Mesodermal cell (in vitro differentiated cells): Measurements from ENCODE around the gene OGFOD3.

Experiments used
- H3K27ac ChIP-seq: 2 replicates; pipeline ENCODE4 v1.7.0; 2013; ENCODE audit warnings: mild to moderate bottlenecking, low read depth, low read length, moderate library complexity; ENCODE audit not compliant: severe bottlenecking
- H3K36me3 ChIP-seq: 2 replicates; pipeline ENCODE4 v1.7.1; 2013; ENCODE audit warnings: mild to moderate bottlenecking, low read length, moderate library complexity; ENCODE audit not compliant: control insufficient read depth, insufficient read depth
- H3K4me1 ChIP-seq: one replicate; pipeline ENCODE4 v1.7.1; 2013; ENCODE audit warnings: mild to moderate bottlenecking, low read length; ENCODE audit not compliant: insufficient read depth, control insufficient read depth, poor library complexity, severe bottlenecking
- H3K4me3 ChIP-seq: 2 replicates; pipeline ENCODE4 v1.7.0; 2013; ENCODE audit warnings: low read length, control low read depth, mild to moderate bottlenecking; ENCODE audit not compliant: insufficient read depth, poor library complexity, severe bottlenecking; ENCODE audit errors: extremely low read depth
- H3K9me3 ChIP-seq: 2 replicates; pipeline ENCODE4 v1.7.1; 2013; ENCODE audit warnings: mild to moderate bottlenecking, low read length, moderate library complexity; ENCODE audit not compliant: control insufficient read depth
- WGBS, 2 experiments: methylation state at CpG; one replicate each; pipeline ENCODE4 v1.1.5; 2013; ENCODE audit warnings: missing lambda C conversion rate in 2 of 2; ENCODE audit not compliant: insufficient coverage in 2 of 2; 5-methylcytosine and 5-hydroxymethylcytosine counted together

The OGFOD3 gene

DNA sequence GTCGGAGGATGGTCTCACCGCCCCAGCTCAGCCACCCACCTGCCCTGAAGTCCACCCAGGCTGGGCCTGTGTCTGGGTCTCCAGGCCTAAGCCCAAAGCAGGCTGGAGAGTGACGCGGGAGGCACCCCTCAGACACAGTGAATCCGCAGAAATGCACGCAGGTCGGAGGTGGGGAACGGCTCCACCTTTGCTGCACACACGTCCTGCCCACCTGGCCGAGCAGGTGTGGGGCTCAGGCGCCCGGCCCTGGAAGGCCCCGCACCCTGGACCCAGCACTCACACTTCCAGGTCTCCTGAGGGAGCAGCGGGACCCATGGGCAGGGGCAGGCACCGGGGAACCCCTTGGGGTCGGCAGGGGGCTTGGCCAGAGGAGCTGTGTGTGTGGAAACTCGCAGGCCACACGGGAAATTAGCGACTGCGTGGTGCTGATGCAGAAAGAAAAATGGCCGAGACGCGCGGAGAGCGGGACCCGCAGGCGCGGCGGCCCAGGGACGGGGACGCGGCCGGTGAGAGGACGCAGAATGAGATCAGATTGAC lies 21.5 kb upstream of the OGFOD3 start:
- no peak overlapping the region for H3K27ac ChIP-seq
- no peaks in the 10 kb centered on the region for H3K4me1 ChIP-seq
- H3K9me3 ChIP-seq, result no peaks in the 10 kb centered on the region
- H3K4me3 ChIP-seq, result no peak overlapping the region
- WGBS, 2 experiments, result 95 to 96% methylated on average over 31 to 33 of the region's 34 CpGs
- peaks cover 19% of the 10 kb centered on the region for H3K36me3 ChIP-seq

DNA sequence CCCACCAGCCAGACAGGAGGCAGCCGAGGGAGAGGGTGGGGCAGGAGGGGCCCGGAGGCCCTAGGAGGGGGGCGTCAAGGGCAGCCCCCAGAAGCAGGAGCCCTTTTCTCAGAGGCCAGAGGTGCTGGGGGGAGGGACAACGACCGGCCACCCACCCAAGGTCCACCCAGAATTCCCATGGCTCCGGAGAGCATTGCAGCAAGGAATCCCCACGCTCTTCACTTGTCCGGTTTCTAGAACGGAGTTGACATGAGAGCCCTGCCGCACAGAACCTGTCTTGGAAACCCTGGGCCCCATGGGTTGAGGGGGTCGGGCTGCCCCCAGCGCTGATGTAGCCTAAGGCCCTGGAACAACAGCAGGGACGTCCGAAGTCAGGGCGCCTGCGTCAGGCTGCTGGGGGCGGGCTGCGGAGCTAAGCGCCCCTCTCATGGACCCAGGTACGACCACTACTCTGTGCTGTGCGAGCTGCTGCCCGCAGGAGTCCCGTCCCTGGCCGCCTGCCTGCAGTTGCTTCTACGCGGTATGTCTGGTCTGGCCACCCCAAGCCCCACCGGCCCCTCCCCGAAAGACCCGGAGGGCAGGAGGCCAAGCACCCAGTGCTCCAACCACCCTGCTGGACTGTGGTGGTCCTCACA lies 20.9 kb upstream of the OGFOD3 start:
- H3K4me3 ChIP-seq, result no peak overlapping the region
- 95 to 96% methylated on average over 24 to 25 of the region's 29 CpGs for WGBS, 2 experiments
- no peaks in the 10 kb centered on the region for H3K9me3 ChIP-seq
- no peak overlapping the region for H3K27ac ChIP-seq
- peaks cover 13% of the 10 kb centered on the region for H3K36me3 ChIP-seq
- H3K4me1 ChIP-seq, result no peaks in the 10 kb centered on the region

GRCh38 chr17:82438401-82439193 lies 20.2 kb upstream of the OGFOD3 start:
- no peak overlapping the region for H3K27ac ChIP-seq
- no peaks in the 10 kb centered on the region for H3K9me3 ChIP-seq
- no peaks in the 10 kb centered on the region for H3K4me1 ChIP-seq
- H3K36me3 ChIP-seq, result peaks cover 10% of the 10 kb centered on the region
- H3K4me3 ChIP-seq, result no peak overlapping the region
- WGBS, 2 experiments, result 89 to 94% methylated on average over 23 to 25 of the region's 26 CpGs

GRCh38 chr17:82437325-82437668 lies 18.9 kb upstream of the OGFOD3 start:
- Histone ChIP-seq H3K27ac (no peak overlapping the region), H3K9me3 (no peaks in the 10 kb centered on the region), H3K36me3 (peaks cover 3% of the 10 kb centered on the region), H3K4me3 (no peak overlapping the region), H3K4me1 (no peaks in the 10 kb centered on the region)
- 92 to 93% methylated on average over 18 of the region's 18 CpGs for WGBS, 2 experiments

DNA sequence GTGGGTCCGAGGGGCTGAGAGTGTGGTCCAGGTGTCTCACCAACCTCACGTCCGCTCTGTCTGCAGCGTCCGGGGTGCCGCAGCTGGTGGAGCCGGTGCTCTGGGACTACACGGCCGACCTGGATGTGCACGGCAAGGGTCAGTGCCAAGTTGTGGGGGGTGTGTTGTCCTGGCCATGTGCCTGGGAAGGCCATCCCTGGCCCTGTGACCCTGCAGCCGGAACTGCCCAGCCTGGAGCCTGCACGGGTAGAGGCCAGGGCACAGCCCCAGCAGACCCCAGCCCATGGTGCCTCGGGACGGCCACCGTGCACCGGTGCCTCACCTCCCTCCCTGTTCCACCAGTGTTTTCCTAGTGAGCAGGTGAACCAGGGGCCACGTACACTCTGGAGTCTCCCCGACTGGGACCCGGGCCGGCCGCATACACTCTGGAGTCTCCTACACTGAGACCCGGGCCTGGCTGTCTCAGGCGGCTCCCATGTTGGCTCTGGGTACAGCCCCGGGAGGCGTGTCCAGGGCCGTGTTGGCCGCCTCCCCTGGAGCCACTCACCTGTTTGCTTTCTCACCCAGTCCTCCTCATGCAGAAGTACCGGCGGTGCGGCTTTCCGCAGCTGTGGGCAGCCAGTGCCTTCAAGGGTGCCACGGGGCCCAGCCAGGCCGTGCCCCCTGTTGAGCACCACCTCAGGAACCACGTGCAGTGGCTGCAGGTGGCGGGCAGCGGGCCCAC lies 18.4 kb upstream of the OGFOD3 start:
- H3K4me1 ChIP-seq, result no peaks in the 10 kb centered on the region
- H3K36me3 ChIP-seq, result peaks cover 3% of the 10 kb centered on the region
- 94% methylated on average over 22 to 36 of the region's 36 CpGs for WGBS, 2 experiments
- H3K9me3 ChIP-seq, result no peaks in the 10 kb centered on the region
- no peak overlapping the region for H3K27ac ChIP-seq
- H3K4me3 ChIP-seq, result no peak overlapping the region

DNA sequence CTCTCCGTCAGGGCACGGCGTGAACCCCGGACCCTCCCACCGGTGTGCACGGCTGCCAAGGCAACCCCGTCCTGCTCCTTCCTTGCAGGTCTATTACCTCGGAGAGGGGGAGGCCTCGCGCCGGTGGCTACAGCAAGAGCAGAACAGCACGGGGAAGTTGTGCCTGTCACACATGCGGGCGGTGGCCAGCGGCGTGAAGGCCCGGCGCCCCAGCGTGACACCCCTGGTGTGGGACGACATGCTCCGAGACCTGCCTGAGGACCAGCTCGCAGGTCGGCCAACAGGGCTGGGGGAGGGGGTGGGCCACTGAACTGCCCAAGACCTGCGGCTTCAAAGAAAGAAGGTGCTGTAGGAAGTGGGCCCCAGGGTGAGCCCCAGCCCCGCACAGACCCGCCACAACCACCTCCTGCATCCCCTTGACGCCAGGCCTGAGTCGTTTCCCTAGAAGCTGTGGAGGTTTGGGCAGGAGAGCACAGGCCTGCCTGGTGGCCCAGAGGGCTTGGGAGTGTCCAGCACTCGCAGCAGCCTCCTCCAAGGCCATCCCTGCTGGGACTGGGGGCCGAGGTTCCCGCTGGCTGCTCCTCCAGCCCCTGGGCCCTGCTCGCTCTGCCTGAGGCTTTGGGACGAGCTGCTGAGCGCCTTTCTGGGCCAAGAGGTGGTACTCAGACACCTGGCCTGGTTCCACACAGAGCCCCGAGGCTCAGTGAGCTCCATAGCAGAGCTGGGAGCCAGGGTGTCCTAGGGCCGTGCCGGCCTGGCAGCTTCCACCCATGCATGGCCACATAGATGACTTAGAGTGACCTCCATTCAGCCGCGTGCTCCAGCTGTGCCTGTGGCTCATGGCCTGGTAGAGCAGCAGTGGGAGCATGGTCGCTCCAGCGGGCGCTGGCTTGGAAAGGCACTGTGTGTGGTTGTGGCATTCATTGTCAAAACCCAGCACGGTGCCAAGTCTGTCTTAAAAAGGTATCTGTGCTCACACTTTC lies 17.5 kb upstream of the OGFOD3 start:
- Histone ChIP-seq H3K27ac (no peak overlapping the region), H3K4me1 (no peaks in the 10 kb centered on the region), H3K4me3 (no peak overlapping the region), H3K9me3 (no peaks in the 10 kb centered on the region), H3K36me3 (peaks cover 3% of the 10 kb centered on the region)
- 89 to 91% methylated on average over 38 to 41 of the region's 43 CpGs for WGBS, 2 experiments

GRCh38 chr17:82435103-82435502 lies 16.7 kb upstream of the OGFOD3 start:
- 83 to 87% methylated on average over 11 to 12 of the region's 12 CpGs for WGBS, 2 experiments
- Histone ChIP-seq H3K36me3 (peaks cover 3% of the 10 kb centered on the region), H3K9me3 (no peaks in the 10 kb centered on the region), H3K4me1 (no peaks in the 10 kb centered on the region), H3K27ac (no peak overlapping the region), H3K4me3 (no peak overlapping the region)

GRCh38 chr17:82434216-82434565 lies 15.8 kb upstream of the OGFOD3 start:
- Histone ChIP-seq H3K27ac (no peak overlapping the region), H3K9me3 (no peaks in the 10 kb centered on the region), H3K4me1 (no peaks in the 10 kb centered on the region), H3K36me3 (peaks cover 3% of the 10 kb centered on the region), H3K4me3 (no peak overlapping the region)
- 85% methylated on average over 2 of the region's 3 CpGs; no CpG with 5 or more reads in 1 of the 2 experiments for WGBS, 2 experiments

DNA sequence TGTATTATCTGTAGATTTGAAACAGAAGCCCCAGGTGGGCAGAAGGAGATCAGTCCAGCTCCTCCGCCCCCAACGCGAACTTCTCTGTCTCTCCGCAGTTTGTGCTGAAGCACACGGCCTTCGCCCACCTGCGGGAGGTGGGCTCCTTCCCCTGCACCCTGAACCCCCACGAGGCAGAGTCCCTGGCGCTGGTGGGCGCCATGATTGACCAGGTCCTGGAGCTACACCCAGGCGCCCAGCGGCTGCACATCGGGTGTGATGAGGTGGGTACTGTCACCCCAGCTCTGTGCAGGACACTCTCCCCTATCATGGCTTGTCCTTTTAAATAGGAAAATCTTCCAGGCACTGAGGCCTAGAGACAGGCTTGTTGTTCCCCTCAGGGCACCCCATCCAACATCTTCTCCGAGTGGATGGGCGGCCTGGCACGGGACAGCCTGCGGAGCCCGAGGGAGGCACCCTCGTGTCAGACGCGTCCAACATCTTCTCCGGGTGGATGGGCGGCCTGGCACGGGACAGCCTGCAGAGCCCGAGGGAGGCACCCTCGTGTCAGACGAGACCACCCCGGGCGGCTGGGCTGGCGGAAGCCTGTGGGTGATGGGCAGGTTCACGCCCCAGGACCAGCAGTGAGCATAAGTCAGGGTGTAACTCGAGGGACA lies 15.3 kb upstream of the OGFOD3 start:
- H3K27ac ChIP-seq, result no peak overlapping the region
- H3K4me1 ChIP-seq, result no peaks in the 10 kb centered on the region
- no peak overlapping the region for H3K4me3 ChIP-seq
- no peaks in the 10 kb centered on the region for H3K9me3 ChIP-seq
- H3K36me3 ChIP-seq, result peaks cover 3% of the 10 kb centered on the region
- WGBS, 2 experiments, result 89 to 93% methylated on average over 32 of the region's 32 CpGs
